ENCODE data around the gene PPP1R11.

The PPP1R11 gene

DNA sequence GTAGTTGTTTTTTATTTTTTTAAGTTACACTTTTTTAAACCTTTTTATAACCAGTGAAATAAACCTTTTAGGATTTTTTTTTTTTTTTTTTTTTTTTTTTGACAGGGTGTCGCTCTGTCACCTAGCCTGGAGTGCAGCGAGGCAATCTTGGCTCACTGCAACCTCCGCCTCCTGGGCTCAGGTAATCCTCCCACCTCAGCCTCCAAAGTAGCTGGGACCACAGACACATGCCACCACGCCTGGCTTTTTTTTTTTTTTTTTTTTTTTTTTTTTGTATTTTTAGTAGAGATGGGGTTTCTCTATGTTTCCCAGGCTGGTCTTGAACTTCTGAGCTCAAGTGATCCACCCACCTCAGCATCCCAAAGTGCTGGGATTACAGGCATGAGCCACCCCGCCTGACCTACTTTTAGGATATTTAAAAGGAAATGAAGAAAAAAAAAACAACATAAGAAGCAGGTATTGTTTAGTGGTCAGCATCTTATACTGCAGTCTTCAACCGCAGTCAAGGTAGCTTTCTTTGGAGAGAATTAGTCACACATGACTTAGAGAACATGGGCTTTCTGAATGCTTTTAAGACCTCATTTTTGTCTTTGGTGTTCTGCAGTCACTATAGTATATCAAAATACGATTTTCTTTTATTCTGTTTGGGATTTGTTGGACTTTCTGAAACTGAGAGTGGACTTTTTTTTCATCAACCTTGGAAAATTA is 4.4 kb upstream of the PPP1R11 start:
- Histone ChIP-seq H3K27me3 (ENCODE audit: control insufficient read depth, insufficient read depth, low read length) (no peaks in the 10 kb centered on the region), H3K4me1 (ENCODE audit: control insufficient read depth, insufficient read depth, low read length) (peaks cover 2% of the 10 kb centered on the region), H3K9me3 (ENCODE audit: control insufficient read depth, insufficient read depth, low read length) (no peaks in the 10 kb centered on the region), H3K36me3 (ENCODE audit: control insufficient read depth, insufficient read depth, low read length) (no peaks in the 10 kb centered on the region), H3K9ac (ENCODE audit: low read depth, low read length) (no peak overlapping the region), H3K4me3 (ENCODE audit: low read depth, low read length) (no peak overlapping the region)

DNA sequence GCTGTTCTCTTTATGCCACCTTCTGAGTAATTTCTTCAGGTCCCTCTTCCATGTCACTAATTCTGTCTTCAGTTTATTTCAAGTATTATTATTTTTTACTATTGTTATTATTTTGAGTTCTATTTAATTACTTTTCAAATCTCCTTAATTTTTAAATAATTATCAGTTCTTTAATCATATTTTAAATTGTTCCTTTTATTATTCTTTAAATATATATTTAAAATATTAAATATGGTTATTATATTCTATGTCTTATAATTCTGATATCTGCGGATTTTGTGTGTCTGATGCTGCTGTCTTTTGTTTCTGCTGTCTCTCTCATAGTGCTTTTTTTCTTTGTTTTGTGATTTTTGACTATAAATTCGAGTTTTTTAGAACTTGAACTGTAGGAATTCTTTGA is 3.7 kb upstream of the PPP1R11 start:
- Histone ChIP-seq H3K4me1 (ENCODE audit: control insufficient read depth, insufficient read depth, low read length) (peaks cover 4% of the 10 kb centered on the region), H3K36me3 (ENCODE audit: control insufficient read depth, insufficient read depth, low read length) (no peaks in the 10 kb centered on the region), H3K9ac (ENCODE audit: low read depth, low read length) (no peak overlapping the region), H3K9me3 (ENCODE audit: control insufficient read depth, insufficient read depth, low read length) (no peaks in the 10 kb centered on the region), H3K27me3 (ENCODE audit: control insufficient read depth, insufficient read depth, low read length) (no peaks in the 10 kb centered on the region), H3K4me3 (ENCODE audit: low read depth, low read length) (no peak overlapping the region)

DNA sequence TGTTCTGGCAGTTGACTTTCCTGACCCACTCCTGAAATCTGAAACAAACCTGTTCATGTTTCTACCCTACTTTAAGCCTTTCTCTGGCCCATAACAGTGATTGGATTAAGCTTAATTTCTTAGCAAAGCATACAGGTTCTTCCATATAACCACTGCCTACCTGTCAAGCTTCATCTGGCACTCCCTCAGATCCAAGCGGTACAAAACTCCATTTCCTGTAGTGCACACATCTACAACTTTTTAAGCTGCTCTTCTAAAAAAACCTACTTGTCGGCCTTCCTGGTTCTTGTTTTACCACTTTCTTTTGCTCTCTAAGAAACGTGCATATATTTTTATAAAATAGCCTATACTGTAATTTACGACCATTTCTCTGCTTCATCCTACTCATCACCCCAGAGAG is 916 bp upstream of the PPP1R11 start:
- H3K4me1 ChIP-seq (ENCODE audit: control insufficient read depth, insufficient read depth, low read length), result peaks cover 4% of the 10 kb centered on the region
- H3K36me3 ChIP-seq (ENCODE audit: control insufficient read depth, insufficient read depth, low read length), result no peaks in the 10 kb centered on the region
- peak overlapping the region; percentile 99 for H3K4me3 ChIP-seq (ENCODE audit: low read depth, low read length)
- no peaks in the 10 kb centered on the region for H3K9me3 ChIP-seq (ENCODE audit: control insufficient read depth, insufficient read depth, low read length)
- H3K9ac ChIP-seq (ENCODE audit: low read depth, low read length), result peak overlapping the region; percentile 90
- H3K27me3 ChIP-seq (ENCODE audit: control insufficient read depth, insufficient read depth, low read length), result peaks cover 20% of the 10 kb centered on the region

DNA sequence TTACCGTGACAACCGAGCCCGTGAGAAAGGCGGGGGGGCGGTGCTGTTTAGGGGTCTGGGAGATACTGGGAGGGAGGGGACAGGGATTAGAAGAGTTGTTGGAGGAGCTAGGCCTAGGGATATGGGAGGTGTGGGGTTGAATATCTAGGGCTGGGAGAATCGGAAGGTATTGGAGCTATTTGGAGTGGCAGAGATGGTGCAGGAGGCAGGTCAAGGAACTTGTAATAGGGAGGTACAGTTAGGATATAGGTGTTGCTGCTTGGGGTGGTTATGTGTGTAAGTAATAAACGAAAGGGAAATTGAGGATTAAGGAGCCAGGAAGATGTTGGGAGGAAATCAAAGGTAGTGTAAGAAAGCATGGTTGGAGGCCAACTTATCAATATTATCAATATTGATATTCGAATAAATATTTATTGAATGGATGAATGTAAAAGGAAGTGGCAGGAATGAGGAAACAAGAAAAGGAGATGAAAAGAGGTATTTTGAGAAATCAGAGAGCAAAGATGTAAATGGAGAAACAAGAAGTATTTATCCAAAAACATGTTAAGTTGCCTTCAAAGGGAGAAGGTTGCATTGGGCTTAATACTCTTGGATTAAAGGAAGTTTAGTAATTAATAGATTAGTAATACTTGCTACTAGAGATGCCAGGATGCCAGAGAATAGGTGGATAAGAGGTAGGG is 602 bp downstream of the PPP1R11 start:
- no peaks in the 10 kb centered on the region for H3K9me3 ChIP-seq (ENCODE audit: control insufficient read depth, insufficient read depth, low read length)
- H3K27me3 ChIP-seq (ENCODE audit: control insufficient read depth, insufficient read depth, low read length), result peaks cover 35% of the 10 kb centered on the region
- H3K4me3 ChIP-seq (ENCODE audit: low read depth, low read length), result peak overlapping the region; percentile 99
- H3K36me3 ChIP-seq (ENCODE audit: control insufficient read depth, insufficient read depth, low read length), result no peaks in the 10 kb centered on the region
- H3K9ac ChIP-seq (ENCODE audit: low read depth, low read length), result peak overlapping the region; percentile 70
- peaks cover 6% of the 10 kb centered on the region for H3K4me1 ChIP-seq (ENCODE audit: control insufficient read depth, insufficient read depth, low read length)

DNA sequence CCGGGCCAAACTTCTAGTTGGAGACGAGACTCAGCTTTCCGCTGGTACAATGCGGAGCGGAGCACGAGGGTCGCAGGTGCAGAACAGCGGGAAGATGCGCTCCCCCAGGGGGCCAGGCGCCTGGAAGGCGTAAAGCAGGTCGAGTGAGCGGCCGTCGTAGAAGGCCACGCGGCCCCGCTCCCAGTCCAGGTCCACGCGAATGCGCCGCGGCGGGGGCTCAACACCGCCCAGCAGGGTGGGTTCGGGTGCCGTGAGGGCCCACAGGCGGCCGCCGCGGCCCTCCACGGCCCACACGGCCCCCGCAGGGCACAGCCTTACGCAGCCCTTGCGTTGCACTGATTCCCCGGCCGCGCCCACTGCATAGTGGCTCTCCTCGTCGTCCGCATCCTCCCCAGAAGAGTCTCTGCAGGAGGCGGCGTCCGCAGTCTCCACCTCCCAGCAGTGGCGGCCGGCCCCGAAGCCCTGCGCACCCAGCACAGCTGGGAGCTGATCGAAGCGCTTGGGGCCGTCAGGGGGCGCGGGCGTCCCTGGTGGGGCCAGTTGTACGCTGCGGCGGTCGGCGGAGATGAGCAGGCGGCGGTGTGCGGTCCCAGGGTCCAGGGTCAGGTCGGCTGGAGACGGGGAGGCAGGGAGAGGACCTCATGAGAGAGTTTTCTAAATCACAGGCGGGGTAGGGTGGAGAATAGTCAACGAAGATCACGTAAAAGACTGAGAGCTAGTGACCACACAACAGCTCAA is 4.3 kb downstream of the PPP1R11 start:
- H3K4me3 ChIP-seq (ENCODE audit: low read depth, low read length), result peak overlapping the region; percentile 50
- H3K27me3 ChIP-seq (ENCODE audit: control insufficient read depth, insufficient read depth, low read length), result peaks cover 71% of the 10 kb centered on the region
- H3K9ac ChIP-seq (ENCODE audit: low read depth, low read length), result no peak overlapping the region
- no peaks in the 10 kb centered on the region for H3K9me3 ChIP-seq (ENCODE audit: control insufficient read depth, insufficient read depth, low read length)
- H3K36me3 ChIP-seq (ENCODE audit: control insufficient read depth, insufficient read depth, low read length), result no peaks in the 10 kb centered on the region
- peaks cover 6% of the 10 kb centered on the region for H3K4me1 ChIP-seq (ENCODE audit: control insufficient read depth, insufficient read depth, low read length)

DNA sequence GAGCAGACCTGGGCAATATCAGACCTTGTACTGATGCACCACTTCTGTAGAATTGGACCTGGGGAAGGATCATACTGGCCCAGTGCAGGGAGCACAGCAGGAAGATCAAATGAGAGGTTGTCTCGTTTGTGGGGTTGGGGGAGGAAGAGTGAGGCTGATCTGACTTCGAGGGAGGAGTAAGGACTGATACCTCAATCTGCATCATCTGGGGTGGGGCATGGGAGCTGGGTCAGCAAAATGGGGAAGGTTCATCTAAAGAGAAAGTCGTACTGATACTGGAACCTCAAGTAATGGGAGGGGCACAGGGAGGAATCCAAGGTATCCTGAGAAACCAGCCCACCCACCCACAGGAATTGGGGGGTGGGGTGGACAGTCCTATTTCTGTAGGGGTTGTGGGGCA is 4.9 kb downstream of the PPP1R11 start:
- Histone ChIP-seq H3K4me1 (ENCODE audit: control insufficient read depth, insufficient read depth, low read length) (peaks cover 6% of the 10 kb centered on the region), H3K9me3 (ENCODE audit: control insufficient read depth, insufficient read depth, low read length) (no peaks in the 10 kb centered on the region), H3K9ac (ENCODE audit: low read depth, low read length) (no peak overlapping the region), H3K36me3 (ENCODE audit: control insufficient read depth, insufficient read depth, low read length) (no peaks in the 10 kb centered on the region), H3K27me3 (ENCODE audit: control insufficient read depth, insufficient read depth, low read length) (peaks cover 77% of the 10 kb centered on the region), H3K4me3 (ENCODE audit: low read depth, low read length) (peak overlapping the region; percentile 50)

DNA sequence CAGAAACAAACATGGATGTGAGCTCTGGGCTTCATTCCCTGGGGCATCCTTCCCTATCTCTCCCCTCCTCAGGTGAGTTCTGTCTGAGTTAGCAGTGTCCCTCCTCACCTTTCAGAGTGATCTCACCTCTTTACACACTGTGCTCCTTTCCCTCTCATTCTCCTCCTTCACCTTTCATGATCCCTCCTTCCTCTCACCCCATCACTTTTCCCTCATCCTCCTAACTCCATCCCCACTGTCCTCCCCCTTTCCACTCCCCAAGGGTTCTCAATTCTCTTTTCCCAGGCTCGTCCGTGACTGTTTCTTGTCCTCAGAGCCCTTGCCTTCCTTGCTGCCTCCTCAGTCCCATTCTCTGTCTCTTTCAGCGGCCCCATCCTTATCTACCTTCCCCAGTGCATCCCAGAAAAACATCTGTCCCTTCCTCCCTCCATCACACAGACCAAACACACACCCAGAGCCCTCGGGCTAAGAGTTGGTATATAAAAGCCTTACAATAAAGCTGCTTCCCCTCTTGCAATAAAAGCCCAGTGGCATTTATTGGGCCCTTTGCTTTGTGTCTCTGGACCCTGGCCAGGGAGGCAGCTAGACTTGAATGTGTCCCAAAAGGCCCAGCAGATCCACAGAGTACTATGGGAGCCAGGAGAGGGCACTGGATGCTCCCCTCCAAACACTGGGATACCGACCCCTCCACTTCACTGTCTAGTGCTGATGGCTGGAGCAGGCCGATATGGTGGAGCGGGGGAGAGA is 6.7 kb downstream of the PPP1R11 start:
- Histone ChIP-seq H3K27me3 (ENCODE audit: control insufficient read depth, insufficient read depth, low read length) (peaks cover 95% of the 10 kb centered on the region), H3K9me3 (ENCODE audit: control insufficient read depth, insufficient read depth, low read length) (no peaks in the 10 kb centered on the region), H3K4me3 (ENCODE audit: low read depth, low read length) (peak overlapping the region; percentile 78), H3K36me3 (ENCODE audit: control insufficient read depth, insufficient read depth, low read length) (no peaks in the 10 kb centered on the region), H3K4me1 (ENCODE audit: control insufficient read depth, insufficient read depth, low read length) (peaks cover 3% of the 10 kb centered on the region), H3K9ac (ENCODE audit: low read depth, low read length) (no peak overlapping the region)

DNA sequence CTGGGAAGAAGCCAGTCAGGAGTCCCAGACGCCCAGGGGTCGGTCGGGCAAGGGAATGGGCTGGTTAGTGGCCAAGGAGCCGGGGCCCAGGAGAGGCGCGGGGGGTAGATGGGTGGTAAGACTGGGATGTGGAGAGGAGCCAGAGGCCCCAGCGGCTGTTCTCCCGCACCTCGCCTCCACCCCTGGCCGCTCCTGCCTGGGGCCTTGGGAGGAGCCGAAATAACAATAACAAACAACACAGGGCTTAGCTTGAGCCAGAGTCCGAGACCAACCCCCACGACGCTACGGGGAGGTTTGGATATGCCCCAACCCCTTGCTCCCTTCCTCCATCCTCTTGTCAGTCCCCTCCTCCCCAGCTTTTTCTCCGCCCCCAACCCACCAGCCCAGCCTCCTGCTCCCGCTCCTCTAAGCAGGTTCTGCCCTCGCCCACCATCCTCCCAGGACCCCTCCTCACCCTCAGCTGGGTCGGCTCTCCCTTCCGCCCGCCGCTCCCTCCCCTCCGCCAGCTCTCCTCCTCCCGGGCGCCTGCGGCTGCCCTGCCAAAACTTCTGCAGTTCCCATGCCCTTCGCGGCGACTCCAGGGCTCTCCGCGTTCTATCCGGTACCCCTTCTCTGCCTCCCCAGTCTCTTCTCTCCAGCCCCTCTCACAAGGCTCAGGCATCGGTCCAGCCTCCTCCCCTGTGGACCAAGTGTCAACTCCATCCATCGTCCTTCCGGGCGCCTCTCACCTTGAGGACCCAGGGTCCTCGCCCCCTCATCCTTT is 7.5 kb downstream of the PPP1R11 start:
- H3K4me1 ChIP-seq (ENCODE audit: control insufficient read depth, insufficient read depth, low read length), result peaks cover 3% of the 10 kb centered on the region
- H3K9ac ChIP-seq (ENCODE audit: low read depth, low read length), result no peak overlapping the region
- no peaks in the 10 kb centered on the region for H3K9me3 ChIP-seq (ENCODE audit: control insufficient read depth, insufficient read depth, low read length)
- H3K27me3 ChIP-seq (ENCODE audit: control insufficient read depth, insufficient read depth, low read length), result peaks cover 100% of the 10 kb centered on the region
- peak overlapping the region; percentile 78 for H3K4me3 ChIP-seq (ENCODE audit: low read depth, low read length)
- no peaks in the 10 kb centered on the region for H3K36me3 ChIP-seq (ENCODE audit: control insufficient read depth, insufficient read depth, low read length)

DNA sequence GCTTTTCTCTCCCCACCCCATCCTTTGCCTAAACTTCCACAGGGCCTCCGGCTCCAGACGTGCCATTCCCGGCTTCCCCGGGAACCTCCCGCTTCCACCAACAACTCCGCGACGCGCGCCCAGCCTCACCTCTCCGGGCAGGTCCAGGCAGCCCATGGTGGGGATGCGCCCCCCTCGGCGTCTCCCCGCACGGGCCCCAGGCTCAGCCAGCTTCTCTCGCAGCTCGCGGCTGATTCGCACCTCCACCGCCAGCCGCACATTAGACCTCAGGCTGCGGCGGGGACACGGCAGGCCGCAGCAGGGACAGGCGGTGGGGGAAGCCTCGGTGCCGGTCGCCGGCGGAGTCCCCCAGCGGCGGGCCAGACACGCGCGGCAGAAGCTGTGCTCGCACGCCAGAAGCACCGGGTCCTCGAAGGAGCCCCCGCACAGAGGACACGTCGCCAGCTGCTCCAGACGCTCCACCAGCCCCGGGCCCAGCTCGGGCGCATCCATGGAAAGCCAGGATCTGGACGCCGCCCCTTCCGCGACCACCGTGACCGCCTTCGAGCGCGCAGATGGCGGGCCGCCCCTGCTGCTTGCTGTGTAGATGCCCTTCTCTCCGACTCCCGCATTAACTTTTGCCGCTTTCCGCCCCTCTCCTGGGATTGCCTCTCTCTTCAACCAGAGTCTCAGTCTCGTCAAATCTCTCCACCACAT is 8.2 kb downstream of the PPP1R11 start, which contains the start of gene RNF39:
Gene RNF39, minus strand, starts transcription at position 676 of the 696 bp plus-strand sequence. Its CDS starts 184 bp downstream, at position 492.
- H3K27me3 ChIP-seq (ENCODE audit: control insufficient read depth, insufficient read depth, low read length), result peaks cover 94% of the 10 kb centered on the region
- peaks cover 3% of the 10 kb centered on the region for H3K4me1 ChIP-seq (ENCODE audit: control insufficient read depth, insufficient read depth, low read length)
- no peaks in the 10 kb centered on the region for H3K36me3 ChIP-seq (ENCODE audit: control insufficient read depth, insufficient read depth, low read length)
- no peak within 1 kb of the TSS for H3K9ac ChIP-seq (ENCODE audit: low read depth, low read length)
- peak within 1 kb of the TSS; percentile 78 for H3K4me3 ChIP-seq (ENCODE audit: low read depth, low read length)
- H3K9me3 ChIP-seq (ENCODE audit: control insufficient read depth, insufficient read depth, low read length), result no peaks in the 10 kb centered on the region

DNA sequence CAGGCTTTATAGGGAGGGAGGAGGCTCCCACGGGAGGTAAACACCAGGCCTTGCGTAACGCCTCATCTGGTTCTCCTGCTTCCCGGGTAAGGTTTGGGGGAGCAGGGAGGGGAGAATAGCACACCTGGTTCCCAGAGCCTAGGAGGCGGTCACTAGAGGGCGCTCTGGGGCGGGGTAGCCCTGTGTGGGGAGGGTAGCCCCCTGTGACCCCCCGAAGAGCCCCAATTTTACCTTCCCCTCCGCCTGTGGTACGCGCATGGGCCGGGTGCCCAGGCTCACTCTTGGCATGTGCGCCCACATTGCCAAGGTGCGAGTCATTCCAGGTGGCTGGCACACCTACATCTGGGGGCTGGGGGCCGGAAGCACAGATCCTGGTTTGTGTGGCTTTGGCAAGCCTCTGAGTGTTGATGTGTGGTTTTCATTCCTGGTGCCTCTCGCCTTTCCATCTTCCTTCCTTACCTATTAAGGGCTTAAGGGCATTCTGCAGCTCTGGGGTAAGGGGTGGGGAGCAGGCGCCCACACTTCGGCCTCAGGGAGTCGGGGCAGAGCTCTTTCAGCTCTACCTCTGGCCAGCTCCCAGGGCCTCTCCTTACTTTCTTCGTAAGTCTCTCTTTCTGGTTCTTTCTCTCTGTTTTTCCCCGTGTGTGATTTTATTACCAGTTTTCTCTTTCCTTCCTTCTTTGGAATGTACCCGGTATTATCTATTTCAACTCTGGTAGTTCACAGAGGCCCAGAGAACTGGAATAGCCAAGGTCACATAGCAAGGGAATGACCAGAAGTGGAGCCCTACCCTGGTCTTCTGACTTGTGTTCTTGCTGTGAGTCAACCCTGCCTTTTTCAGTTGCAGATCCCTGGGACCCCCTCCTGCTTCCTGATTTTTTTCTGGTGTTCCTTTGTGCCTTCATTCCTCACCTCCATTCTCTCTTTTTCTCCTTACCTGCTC is 9.1 kb downstream of the PPP1R11 start:
- H3K9ac ChIP-seq (ENCODE audit: low read depth, low read length), result no peak overlapping the region
- peaks cover 85% of the 10 kb centered on the region for H3K27me3 ChIP-seq (ENCODE audit: control insufficient read depth, insufficient read depth, low read length)
- peak overlapping the region; percentile 78 for H3K4me3 ChIP-seq (ENCODE audit: low read depth, low read length)

More for the DNA sequence above, 9.1 kb downstream of the PPP1R11 start:
- Histone ChIP-seq H3K36me3 (ENCODE audit: control insufficient read depth, insufficient read depth, low read length) (no peaks in the 10 kb centered on the region), H3K9me3 (ENCODE audit: control insufficient read depth, insufficient read depth, low read length) (no peaks in the 10 kb centered on the region), H3K4me1 (ENCODE audit: control insufficient read depth, insufficient read depth, low read length) (peaks cover 3% of the 10 kb centered on the region)

All from iPS-15b (cell line).